ENCODE measurements around the gene HYAL2.

The HYAL2 gene

DNA sequence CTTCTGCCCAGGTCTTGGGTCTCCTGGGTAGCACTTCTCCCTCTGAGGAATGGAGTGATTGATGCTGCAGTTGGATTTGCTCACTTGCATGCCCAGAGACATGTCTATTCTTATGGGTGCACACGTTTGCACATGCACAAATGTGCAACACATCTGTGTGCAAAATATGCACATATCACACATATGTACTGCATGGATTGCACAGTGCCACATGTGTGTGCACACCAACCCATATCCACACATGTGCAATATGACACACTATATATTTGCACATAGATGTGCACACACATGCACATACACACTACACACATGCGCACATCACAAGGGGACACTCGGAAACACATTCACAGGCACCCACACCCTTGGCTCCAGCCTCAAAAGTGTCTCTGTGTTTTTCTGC lies 54.3 kb downstream of the HYAL2 start:
- no peak for DNase-seq

Data from CD4-positive, alpha-beta T cell treated with Interleukin-17A for 4 hours (primary cell).